GM18507 (cell line): ENCODE data around the gene ARL15.

Experiments used
- DNase-seq: peaks from one replicate; pipeline ENCODE4 v3.0.0; 2011; ENCODE audit warnings: low read depth; ENCODE audit not compliant: insufficient read length; ENCODE audit errors: extremely low spot score
- FAIRE-seq: peaks from 2 replicates; lab custom pipeline; 2011; peaks lifted over from hg19 to GRCh38; lab: Jason Lieb, UNC

The ARL15 gene

DNA sequence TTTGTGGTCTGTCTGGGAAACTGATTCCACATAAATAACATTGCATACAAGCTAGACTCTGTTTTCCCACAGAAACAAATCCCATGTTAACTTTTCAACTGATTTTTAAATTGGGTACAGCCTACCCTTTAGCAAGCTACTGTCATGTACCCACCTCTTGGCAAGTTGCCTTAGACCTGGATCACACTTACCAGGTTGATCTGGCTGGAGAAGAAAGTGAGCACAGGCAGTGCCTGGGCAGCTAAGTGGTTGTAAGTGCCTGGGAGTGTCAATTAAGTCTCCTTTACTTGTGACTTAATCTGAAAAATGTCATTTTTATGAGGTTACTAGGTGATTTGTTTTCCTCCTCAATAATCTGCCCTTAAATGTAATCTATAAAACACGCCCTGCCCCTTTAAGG, 336.4 kb downstream of the ARL15 start:
- no peak for DNase-seq

DNA sequence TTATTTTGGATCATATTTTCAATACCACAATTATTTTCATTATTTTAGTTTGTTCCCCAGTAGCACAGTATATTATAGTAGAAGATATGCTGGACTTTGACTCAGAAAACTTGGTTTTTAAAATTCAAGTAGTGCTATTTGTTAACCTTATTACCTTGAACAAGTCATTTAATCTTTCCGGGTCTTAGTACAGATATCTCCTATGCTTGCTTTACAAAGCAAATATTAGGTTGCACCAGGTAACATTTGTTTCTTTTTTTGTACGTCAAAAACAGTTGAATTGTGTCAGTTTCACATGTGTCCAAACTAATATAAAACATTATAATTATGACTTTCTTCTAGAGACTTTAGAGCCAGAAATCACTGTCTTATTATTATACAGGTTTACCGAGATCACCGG, 338.1 kb downstream of the ARL15 start:
- DNase-seq (no peak), FAIRE-seq (no peak)

More for the DNA sequence above, 336.4 kb downstream of the ARL15 start:
- FAIRE-seq, result no peak

DNA sequence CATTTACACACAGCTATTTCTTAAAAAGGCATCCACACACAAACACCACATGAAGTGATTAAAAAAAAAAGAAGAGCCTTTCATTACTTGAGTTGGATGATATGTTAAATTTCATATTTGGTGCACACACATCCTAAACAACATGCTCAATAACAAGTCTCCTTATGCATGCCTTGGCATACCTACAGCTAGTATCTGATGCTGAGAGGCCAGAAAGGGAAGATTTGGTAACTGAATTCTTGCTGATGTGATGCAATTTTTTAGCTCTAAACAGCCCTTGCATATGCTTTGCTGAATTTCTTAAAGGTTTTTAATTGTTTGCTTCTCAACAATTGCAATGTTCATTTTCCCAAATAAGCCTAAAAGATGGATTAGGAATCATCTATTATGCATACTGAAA, 338.8 kb downstream of the ARL15 start:
- FAIRE-seq, result no peak
- no peak for DNase-seq

DNA sequence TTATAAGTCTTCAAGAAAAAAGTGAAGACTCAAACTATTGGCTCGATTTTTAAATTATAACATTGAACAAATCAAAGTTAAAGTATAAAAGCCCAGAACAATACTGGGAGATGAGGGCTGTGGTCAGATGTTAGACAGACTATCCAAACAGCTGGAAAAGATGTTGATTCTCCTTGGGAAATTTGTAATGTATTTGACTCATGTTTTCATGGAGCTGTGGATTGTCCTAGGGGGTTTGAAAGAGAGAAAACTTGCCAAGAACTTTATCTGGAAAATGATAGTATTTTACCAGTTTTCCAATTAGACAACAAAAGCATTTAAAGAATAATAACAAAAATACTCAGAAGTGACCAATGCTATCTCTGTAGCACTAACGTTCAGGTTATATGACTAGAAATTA, 339.2 kb downstream of the ARL15 start:
- DNase-seq (no peak), FAIRE-seq (no peak)

DNA sequence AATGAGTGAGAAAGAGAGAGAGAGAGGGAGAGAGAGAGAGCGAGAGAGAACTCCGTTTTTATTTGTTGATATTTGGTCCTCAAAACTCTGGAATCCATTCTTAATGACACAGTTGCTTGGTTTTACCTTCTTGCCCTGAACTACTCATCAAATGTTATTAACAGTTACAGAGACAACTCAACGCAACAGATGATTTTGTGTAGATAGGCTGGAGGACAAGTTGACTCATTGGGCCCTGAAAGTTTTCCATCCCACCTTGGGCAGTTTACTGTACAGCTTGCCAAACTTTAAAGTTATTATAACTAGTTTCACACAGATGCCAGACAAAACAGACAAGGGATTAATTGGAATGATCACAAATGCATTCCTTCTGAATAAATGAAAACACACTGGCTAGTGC, 339.9 kb downstream of the ARL15 start:
- no peak for FAIRE-seq
- no peak for DNase-seq

DNA sequence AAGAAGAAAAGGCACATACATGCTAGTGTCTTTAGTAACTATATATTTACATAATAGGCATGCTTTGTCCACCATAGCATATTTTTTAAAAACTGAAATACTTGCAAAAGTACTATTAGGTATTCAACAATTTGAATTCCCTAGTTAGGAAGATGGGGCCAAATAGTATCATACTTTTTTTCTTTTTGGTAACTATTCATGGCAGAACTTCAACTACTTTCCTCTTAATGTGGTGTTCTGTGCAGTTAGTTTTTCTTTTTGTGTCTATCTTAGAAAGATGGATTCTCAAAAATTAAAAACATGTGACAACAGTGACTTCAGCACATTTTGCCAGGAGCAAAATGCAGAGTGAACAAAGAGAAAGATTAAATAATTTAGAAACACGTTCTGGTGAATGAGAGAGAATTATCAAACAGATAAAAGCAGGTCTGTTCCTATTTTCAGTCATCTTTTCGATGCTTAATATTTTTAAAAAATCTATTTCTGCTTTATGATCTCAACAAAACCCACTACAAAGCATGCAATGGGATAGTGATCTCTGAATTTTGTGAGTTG, 341.1 kb downstream of the ARL15 start:
- FAIRE-seq, result no peak

DNA sequence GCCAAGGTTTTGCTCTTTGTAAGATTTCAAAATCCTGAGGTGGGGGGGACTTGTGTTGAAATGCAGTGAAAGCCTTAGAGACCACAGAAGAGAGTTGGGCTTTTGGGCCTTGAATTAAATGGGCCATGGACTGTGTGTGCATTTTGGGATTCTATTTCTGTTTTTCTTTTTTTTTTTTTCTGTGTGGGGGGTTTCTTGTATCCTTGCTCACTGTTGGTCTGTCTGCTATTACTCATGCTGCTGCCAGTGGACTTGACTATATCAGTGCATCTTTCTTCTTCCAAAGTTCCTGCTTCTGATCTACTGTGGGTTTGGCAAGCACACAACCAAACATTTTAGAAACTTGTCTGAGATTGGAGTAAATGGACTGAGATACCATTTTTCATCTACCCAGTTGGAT, 344.9 kb downstream of the ARL15 start:
- no peak for FAIRE-seq
- DNase-seq, result no peak

More for the DNA sequence above, 341.1 kb downstream of the ARL15 start:
- DNase-seq, result no peak

DNA sequence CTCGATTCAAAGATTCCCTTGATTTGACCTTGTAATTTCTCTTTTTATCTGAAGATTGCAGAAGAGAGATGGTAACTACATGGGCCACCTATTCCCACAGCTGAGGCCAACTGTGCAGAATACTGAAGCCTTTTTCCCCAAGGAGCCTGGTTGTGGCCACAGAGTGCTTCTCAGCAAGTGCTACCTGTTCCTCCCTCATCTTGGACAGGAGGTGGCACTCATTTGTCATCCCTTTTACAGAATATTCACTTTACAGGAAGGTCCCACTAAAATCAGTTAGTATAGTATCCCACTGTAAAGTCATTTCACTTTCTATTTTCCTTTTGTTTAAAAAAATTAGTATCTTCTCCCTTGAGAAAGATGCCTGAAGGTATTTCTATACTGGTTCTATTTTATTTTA, 346.4 kb downstream of the ARL15 start:
- no peak for DNase-seq
- no peak for FAIRE-seq

DNA sequence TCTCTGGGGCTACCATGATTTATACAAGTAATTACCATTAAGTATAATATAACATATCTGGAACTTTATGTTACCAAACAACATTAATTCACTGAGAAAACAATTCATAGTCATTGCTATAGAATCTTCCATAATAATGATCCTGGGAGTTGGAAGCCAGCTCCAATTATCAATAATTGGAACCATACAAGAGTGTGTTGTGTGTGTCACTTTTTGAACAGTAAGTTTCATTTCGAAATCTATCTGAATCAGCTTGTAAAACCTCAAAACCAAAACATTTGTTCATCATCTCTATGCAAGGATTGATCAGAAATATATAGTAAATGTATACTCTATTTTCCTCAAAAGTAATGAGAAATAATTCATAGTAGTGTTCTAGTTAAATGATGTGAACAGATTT, 348.1 kb downstream of the ARL15 start:
- DNase-seq (no peak), FAIRE-seq (no peak)

DNA sequence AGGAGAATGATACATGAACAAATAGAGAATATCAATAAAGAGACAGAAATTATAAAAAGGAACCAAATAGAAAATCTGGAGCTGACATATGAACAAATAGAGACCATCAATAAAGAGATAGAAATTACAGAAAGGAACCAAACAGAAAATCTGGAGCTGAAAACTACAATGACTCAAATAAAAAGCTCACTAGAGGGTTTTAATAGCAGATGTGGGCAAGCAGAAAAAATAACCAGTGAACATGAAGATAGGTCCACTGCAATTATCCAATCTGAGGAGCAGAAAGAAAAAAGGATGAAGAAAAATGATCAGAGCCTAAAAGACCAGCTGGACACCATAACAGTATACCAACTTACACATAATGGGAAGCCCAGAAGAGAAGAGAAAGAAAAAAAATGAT, 353.7 kb downstream of the ARL15 start:
- no peak for DNase-seq
- no peak for FAIRE-seq

DNA sequence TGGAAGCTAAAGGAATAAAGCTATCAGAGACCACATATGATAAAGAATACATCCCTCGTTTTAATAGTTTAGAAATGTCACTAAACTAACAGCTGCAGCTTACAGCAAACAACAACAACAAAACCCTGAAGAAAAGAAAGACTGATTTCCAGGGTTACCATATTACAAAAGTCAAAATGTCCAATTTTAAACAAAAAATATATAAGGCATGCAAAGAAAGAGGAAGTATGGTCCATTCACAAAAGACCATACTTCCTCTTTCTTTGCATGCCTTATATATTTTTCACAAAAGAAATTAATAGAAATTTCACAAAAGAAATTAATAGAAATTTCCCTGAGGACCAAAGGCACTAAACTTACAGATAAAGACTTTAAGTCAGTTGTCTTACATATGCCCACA, 354.2 kb downstream of the ARL15 start:
- DNase-seq, result no peak

DNA sequence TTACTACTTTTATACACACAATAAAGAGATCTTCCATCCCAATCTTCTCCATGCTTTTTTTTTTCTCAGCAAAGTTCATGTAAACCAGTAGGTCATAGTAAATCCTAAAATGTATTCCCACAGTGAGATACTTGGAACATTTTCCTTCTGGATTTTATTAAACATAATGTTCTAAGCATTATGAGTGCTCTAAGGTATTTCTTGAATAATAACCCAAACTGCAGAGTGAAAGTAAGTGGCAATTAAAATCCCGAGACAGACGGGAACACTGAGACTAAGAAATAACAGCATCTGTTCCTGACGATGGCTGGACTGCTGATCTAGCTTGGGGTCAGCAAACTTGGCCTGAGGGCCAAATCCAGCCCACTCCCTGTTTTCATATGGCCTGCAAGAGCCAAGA, 359.8 kb downstream of the ARL15 start:
- FAIRE-seq (no peak), DNase-seq (no peak)

More for the DNA sequence above, 354.2 kb downstream of the ARL15 start:
- FAIRE-seq, result no peak

DNA sequence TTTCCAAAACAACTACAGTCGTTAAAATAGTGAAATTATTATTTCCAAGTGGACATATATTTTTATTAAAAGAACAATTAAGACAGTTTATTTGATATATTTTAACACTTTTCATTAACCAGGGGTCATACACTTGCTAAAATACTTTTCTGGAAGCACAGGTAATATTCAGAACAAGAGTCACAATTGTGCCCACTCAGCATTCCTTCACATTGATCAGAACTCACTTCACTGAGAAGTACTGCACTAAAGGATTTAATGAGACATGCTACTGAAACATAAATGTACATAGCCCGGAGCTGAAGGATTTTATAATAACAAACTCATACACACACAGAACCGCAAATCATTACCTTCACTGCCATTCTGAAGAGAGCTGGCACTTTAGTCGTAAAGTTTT, 361.8 kb downstream of the ARL15 start:
- no peak for DNase-seq
- no peak for FAIRE-seq

DNA sequence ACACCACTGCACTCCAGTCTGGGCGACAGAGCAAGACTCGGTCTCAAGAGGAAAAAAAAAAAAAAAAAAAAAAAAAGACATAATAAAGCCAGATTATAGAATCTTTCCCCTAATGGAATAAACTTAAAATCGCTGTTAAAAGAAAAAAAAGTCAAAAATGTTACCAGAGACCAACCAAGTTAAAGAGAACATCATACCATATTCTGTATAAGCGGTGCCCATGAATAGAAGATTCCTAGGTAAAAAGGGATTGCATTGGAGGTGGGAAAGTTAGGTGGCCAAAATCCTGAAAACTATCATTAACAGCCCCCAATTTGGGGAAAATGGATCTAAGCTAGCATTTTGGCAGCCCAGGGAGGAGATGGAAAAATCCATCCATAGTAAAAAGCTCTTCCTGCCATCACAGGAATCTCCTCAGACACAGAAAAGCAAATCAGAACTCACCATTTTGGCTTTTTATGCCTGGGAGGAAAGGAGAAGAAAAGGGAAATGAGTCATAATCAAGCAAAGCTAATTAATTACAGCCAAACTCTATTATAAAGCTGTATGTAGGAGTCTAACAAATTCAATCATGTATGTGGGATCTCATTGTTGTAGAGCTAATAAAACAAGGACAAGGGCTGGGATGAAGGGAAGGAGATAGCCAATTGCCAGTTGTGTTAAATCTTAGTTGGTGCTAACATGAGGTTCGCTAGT, 363.8 kb downstream of the ARL15 start:
- FAIRE-seq, result no peak

DNA sequence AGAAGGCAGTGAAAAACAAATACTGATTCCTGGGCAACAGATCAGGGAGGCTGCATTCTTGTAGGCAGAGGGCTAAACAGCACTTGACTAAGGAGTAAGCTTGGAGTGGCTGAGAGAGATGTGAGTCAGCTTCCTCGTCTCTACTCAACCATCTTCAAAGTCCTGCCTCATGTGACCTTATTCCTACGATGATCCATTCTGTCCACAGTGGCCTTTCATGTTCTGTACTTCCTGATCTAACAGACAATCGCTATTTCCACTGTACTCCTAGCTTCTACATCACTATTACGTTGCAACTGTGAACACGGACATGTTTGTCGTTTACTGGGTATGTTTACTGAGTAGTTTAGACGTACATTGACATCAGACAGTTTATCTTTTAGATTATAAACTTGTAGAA, 365.4 kb downstream of the ARL15 start:
- FAIRE-seq, result no peak

More for the DNA sequence above, 363.8 kb downstream of the ARL15 start:
- DNase-seq, result no peak

DNA sequence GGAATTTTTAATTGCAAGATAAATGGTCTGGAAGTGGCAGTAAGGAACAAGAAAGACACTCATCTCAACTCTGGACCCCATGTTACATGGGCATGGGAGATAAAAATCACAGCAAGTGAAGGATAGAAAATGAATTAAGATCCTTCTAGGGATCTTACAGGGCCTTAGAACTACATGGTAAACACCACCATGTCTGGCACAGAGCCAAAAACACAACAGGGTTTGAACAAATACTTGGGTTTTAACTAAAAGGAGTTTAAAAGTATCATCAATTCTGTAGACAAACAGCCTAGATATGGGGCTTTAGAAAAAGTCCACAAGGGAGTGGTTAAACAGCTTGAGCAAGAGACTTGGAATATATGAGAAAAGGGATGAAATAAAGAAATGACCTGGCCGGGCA, 366.4 kb downstream of the ARL15 start:
- no peak for FAIRE-seq

More for the DNA sequence above, 365.4 kb downstream of the ARL15 start:
- DNase-seq, result no peak

DNA sequence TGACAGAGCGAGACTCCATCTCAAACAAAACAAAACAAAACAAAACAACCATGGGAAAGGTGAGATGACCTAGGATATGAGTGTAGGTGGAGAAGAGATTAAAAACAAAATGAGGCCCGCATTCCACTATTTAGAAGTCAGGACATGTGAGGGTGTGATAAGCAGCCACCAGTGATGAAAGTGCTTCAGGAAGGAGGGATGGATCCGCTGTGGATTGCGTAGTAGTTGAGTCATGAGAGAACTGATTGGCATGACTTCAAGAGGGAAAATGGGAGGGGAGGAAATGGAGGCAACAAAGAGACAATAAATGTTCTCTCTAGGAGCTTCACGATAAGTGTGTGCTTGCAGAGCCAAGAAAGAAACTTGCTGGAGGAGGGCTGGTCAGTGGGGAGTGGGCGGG, 367.6 kb downstream of the ARL15 start:
- no peak for DNase-seq
- FAIRE-seq, result no peak

More for the DNA sequence above, 366.4 kb downstream of the ARL15 start:
- no peak for DNase-seq

DNA sequence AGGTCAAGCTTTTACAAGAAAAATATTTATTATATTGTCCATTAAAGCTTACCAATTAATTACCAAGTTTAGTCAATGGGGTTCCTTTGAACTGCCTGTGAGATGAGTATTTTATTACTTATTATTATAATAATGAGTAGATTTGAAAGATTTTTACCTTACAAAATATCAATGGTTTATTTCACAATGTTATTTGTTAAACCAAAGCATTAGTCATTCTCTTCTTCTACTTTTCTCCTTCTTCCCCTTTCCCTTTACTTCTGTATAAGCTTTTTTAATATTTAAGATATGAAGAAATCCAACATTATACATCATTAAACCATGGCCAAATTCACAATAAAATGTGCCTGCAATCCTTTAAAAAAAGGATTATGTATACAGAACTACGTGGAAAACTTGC, 369.5 kb downstream of the ARL15 start:
- DNase-seq (no peak), FAIRE-seq (no peak)

DNA sequence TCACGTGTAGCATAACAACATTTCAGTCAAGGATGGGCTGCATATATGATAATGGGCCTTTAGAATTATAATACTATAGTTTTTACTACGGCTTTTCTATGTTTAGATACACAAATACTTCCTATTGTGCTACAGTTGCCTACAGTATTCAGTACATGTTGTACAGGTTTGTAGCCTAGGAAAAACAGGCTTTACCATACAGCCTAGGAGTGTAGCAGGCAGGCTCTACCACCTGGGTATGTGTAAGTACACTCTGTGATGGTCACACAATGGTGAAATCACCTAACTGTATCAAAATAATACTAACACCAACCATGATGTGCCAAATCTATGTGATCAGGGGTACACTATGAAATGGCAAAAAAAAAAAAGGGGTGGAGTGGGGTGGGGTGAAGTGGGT, 372.9 kb downstream of the ARL15 start:
- no peak for FAIRE-seq
- DNase-seq, result no peak

DNA sequence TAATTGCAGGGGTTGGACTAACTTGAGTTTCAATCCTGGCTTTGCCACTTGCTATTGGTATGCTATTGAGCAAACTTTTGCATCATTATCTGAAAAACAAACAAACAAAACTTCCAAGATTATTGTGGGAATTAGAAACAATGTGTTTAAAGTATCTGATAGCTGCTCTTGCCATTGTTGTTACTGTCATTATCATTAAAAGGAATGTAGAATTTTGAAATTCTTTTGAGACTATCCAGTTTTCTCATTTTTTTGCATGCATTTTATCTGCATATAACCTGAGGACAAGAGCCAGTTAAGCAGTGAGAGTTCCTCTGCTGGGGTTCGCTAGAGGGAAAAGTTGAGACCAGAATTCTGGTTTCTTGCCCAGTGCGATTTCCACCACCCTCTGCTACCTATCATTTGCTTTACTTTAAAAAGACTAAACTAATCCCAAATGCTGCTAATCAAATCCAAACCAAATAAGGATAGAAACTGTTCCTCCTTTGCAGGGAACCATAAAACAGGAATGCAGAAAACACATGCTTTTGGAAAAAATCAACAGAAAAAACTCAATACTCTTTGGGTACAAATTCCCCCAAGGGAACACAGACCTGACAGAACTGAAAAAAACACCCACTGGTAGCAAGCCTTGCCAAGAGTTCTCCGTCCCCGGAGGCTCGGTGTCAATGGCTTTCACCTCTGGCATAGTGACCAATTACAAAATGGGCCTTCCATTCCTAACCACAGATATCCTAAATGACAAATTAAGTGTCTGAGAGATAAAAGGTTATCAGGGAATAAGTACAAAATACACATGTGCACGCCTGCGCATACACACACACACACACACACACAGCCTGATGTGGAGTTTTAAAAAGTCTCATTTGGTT, 373.7 kb downstream of the ARL15 start:
- DNase-seq, result no peak

More for the DNA sequence above, 373.7 kb downstream of the ARL15 start:
- no peak for FAIRE-seq
